Retinal pigment epithelial cell (primary cell): ENCODE data around the gene ATXN2.

Source experiments
- DNase-seq: peaks from one replicate; pipeline ENCODE4 v3.0.0-alpha.2; 2010; ENCODE audit warnings: low read depth
- H3K4me3 ChIP-seq: 2 replicates; pipeline ENCODE4 v1.5.1; 2011; ENCODE audit warnings: mild to moderate bottlenecking, low read length, control low read depth, moderate library complexity
- TF ChIP-seq, protein P1 (sequence below): conservative IDR thresholded peaks from 2 replicates; pipeline ENCODE4 v1.5.1; 2011; ENCODE audit warnings: low read depth, low read length, control low read depth, inconsistent platforms

The ATXN2 gene

DNA sequence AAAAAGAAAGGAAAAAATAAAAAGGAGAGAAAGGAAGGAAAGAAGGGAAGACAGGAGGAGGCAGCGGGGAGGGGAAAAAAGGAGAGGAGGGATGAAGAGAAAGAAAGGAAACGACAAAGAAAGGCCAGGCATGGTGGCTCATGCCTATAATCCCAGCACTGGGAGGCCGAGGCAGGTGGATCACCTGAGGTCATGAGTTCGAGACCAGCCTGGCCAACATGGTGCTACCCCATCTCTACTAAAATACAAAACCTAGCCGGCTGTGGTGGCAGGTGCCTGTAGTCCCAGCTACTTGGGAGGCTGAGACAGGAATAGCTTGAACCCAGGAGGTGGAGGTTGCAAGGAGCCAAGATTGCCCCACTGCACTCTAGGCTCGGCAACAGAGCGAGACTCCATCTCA, 18.4 kb downstream of the ATXN2 start:
- TF ChIP-seq, protein P1, sequence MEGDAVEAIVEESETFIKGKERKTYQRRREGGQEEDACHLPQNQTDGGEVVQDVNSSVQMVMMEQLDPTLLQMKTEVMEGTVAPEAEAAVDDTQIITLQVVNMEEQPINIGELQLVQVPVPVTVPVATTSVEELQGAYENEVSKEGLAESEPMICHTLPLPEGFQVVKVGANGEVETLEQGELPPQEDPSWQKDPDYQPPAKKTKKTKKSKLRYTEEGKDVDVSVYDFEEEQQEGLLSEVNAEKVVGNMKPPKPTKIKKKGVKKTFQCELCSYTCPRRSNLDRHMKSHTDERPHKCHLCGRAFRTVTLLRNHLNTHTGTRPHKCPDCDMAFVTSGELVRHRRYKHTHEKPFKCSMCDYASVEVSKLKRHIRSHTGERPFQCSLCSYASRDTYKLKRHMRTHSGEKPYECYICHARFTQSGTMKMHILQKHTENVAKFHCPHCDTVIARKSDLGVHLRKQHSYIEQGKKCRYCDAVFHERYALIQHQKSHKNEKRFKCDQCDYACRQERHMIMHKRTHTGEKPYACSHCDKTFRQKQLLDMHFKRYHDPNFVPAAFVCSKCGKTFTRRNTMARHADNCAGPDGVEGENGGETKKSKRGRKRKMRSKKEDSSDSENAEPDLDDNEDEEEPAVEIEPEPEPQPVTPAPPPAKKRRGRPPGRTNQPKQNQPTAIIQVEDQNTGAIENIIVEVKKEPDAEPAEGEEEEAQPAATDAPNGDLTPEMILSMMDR = no peak
- H3K4me3 ChIP-seq = no peak overlapping the region
- no peak for DNase-seq

DNA sequence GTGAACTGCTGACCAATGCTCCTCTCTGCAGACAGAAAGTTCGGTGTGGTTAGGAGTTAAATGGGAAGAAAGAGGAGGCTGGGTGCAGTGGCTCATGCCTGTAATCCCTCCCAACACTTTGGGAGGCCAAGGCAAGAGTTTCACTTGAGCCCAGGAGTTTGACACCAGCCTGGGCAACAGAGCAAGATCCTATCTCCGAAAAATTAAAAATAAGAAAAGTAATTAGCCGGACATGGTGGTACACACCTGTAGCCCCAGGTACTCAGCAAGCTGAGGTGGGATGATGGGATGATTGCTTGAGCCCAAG, 19.0 kb downstream of the ATXN2 start:
- no peak overlapping the region for H3K4me3 ChIP-seq
- TF ChIP-seq, protein P1 = no peak
- DNase-seq = no peak

DNA sequence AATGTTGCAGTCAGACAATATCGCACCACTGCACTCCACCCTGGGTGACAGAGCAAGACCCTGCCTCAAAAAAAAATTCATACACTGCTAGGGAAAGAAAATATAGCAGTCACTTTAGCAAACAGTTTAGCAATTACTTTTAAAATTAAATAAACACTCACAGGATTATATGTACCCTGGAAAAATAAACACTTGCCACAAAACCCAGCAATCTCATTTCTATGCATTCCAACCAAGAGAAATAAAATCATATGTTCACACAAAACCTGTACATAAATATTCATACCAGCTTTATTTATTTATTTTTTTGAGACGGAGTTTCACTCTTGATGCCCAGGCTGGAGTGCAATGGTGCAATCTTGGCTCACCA, 20.2 kb downstream of the ATXN2 start:
- no peak for DNase-seq
- TF ChIP-seq, protein P1 = no peak
- H3K4me3 ChIP-seq = no peak overlapping the region

DNA sequence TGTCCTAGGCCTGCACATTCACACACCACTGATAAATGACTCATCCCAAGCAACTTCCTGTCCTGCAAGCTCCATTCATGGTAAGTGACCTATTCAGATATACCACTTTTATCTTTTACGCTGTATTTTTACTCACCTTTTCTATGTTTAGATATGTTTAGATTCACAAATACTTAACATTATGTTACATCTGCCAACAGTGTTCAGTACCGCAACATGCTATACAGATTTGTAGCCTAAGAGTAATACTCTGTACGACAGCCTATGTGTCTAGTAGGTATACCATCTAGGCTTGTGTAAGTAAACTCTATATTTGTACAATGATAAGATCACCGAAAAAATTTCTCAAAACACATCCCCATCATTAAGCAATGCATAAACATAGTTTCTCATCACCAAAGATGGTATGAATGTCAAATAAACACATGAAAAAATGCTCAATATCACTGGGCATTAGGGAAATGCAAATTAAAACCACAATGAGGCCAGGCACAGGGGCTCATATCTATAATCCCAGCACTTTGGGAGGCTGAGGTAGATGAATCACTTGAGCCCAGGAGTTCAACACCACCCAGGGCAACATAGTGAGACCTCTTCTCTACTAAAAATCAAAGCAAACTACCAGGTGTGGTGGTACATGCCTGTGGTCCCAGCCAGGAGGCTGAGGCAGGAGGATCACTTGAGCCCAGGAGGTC, 20.7 kb downstream of the ATXN2 start:
- TF ChIP-seq, protein P1 = no peak
- H3K4me3 ChIP-seq = no peak overlapping the region
- DNase-seq = no peak

DNA sequence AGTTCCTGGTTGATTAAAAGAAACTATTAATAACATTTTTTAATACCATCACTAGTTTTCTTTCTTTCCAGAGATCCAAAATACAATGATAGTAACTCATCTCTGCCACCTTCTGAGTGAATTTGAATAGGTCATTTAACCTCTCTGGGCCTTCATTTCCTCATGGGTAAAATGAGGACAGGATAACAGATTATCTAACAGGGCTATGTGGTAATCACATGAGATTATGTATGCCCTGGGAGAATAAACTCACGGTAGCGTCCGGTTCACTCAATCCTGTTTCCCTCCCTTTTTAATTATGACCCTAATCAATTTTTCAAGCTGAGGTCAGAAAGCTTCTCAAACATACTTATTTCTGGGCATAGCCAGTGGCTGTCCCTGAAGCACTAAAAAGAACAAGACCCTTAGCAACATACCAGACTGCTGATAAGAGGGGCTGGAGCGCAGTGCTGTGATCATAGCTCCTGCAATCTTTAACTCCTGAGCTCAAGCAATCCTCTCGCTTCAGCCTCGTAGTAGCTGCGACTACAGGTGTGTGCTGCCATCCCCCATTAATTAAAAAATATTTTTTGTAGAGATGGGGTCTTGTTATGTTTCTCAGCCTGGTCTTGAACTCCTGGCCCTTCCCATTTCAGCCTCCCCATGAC, 24.2 kb downstream of the ATXN2 start:
- no peak overlapping the region for H3K4me3 ChIP-seq
- TF ChIP-seq, protein P1 = no peak
- no peak for DNase-seq

DNA sequence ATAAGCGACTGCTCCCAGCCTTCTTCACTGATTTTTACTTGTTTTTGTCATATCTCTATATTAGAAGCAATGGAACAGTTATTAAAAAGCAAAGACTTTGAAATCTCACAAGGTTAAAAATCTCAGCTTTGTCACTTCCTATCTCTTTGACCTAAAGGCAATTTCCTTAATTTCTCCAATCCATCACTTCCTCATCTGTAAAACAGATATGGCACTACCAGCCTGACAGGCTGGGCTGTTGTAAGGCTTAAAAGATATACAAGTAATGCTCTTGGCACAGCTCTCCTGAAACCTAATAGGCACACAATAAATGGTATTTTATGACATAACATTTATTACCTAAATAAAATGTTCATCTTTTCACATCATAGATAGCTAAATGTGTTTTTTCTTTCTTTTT, 25.6 kb downstream of the ATXN2 start:
- DNase-seq = no peak
- H3K4me3 ChIP-seq = no peak overlapping the region
- TF ChIP-seq, protein P1 = no peak
